Activated CD4-positive, alpha-beta T cell treated with anti-CD3 and anti-CD28 coated beads for 4 hours (primary cell): ENCODE data around the gene MX1.
A peak's percentile ranks its signal among the peaks of the same experiment; 100 is the strongest.

Experiments
- DNase-seq, 2 donors: peaks; one replicate each; pipeline ENCODE4 v3.0.0-alpha.2; 2020

The MX1 gene

GRCh38 chr21:41425954-41426675 is at the start of gene MX1:
MX1 (plus strand) TSS chr21:41426239; CDS start chr21:41432071, 5,832 bp downstream.
- peak; percentile 88 for DNase-seq

GRCh38 chr21:41377715-41378114 is 48.3 kb upstream of the MX1 start:
- no peak for DNase-seq

- no peak for DNase-seq
Observed at GRCh38 chr21:41378849-41379248, 47.2 kb upstream of the MX1 start.

GRCh38 chr21:41379901-41380300 is 46.1 kb upstream of the MX1 start:
- no peak for DNase-seq

- no peak for DNase-seq
Observed at GRCh38 chr21:41381731-41382130, 44.3 kb upstream of the MX1 start.

GRCh38 chr21:41387042-41387819 is 38.8 kb upstream of the MX1 start:
- no peak for DNase-seq

GRCh38 chr21:41387824-41388223 is 38.2 kb upstream of the MX1 start:
- no peak for DNase-seq

GRCh38 chr21:41388259-41388658 is 37.8 kb upstream of the MX1 start:
- no peak for DNase-seq

GRCh38 chr21:41390043-41390639 is 35.9 kb upstream of the MX1 start:
- DNase-seq, result no peak

GRCh38 chr21:41393876-41394465 is 32.1 kb upstream of the MX1 start:
- DNase-seq, result no peak

GRCh38 chr21:41396558-41397075 is 29.4 kb upstream of the MX1 start:
- no peak for DNase-seq

- no peak for DNase-seq
Observed at GRCh38 chr21:41397471-41397891, 28.6 kb upstream of the MX1 start.

- DNase-seq, result no peak
Observed at GRCh38 chr21:41398251-41398650, 27.8 kb upstream of the MX1 start.

GRCh38 chr21:41398831-41399230 is 27.2 kb upstream of the MX1 start:
- DNase-seq, result no peak

GRCh38 chr21:41399246-41399800 is 26.7 kb upstream of the MX1 start:
- no peak for DNase-seq

GRCh38 chr21:41402231-41402630 is 23.8 kb upstream of the MX1 start:
- no peak for DNase-seq

- DNase-seq, result no peak
Observed at GRCh38 chr21:41402796-41403195, 23.2 kb upstream of the MX1 start.

- no peak for DNase-seq
Observed at GRCh38 chr21:41403331-41403730, 22.7 kb upstream of the MX1 start.

- DNase-seq, result no peak
Observed at GRCh38 chr21:41403966-41404365, 22.1 kb upstream of the MX1 start.

GRCh38 chr21:41405321-41405720 is 20.7 kb upstream of the MX1 start:
- no peak for DNase-seq

GRCh38 chr21:41406340-41406739 is 19.7 kb upstream of the MX1 start:
- no peak for DNase-seq

- no peak for DNase-seq
Observed at GRCh38 chr21:41407541-41408460, 18.2 kb upstream of the MX1 start.
